HUDEP-2 (cell line): ENCODE measurements around the gene NEMP1.

Experiments
- DNase-seq, 76 experiments: peaks; one replicate each; lab custom pipeline; 2025; ENCODE audit not compliant: unreplicated experiment in 76 of 76; lab: John Stamatoyannopoulos, UW

The NEMP1 gene

GRCh38 chr12:57005980-57006808, 72.4 kb downstream of the NEMP1 start, which contains the start of gene ZBTB39:
ZBTB39 (minus strand) TSS chr12:57006546; CDS start chr12:57004917, 1,629 bp downstream.
- peak in 48 of 76 experiments; percentile 11 to 63 (median 38) for DNase-seq
